ENCODE results near the gene TMEM25.
"Not testable (repeated sequence)": the region's sequence is repeated elsewhere in the genome, so short reads cannot be mapped to it uniquely, and the experiment has no call there.

The TMEM25 gene

GRCh38 chr11:118532852-118533768 is 2.1 kb downstream of the TMEM25 start:
- no peak for DNase-seq

GRCh38 chr11:118533769-118534729 is 3.1 kb downstream of the TMEM25 start:
- DNase-seq = no peak

GRCh38 chr11:118535261-118535660 is 4.3 kb downstream of the TMEM25 start:
- DNase-seq = no peak

GRCh38 chr11:118536726-118537125 is 5.7 kb downstream of the TMEM25 start:
- no peak for DNase-seq

GRCh38 chr11:118537409-118537980 is 6.5 kb downstream of the TMEM25 start:
- no peak for DNase-seq

- no peak for DNase-seq
These were observed 13.1 kb downstream of the TMEM25 start for GRCh38 chr11:118544010-118544646.

GRCh38 chr11:118544647-118545010 is 13.6 kb downstream of the TMEM25 start:
- DNase-seq = no peak

- no peak for DNase-seq
These were observed 14.5 kb downstream of the TMEM25 start for GRCh38 chr11:118545533-118545932.

GRCh38 chr11:118547132-118547531 is 16.1 kb downstream of the TMEM25 start:
- DNase-seq = no peak

GRCh38 chr11:118552341-118552740 is 21.3 kb downstream of the TMEM25 start:
- no peak for DNase-seq

- DNase-seq = no peak
These were observed 29.8 kb downstream of the TMEM25 start for GRCh38 chr11:118560806-118561205.

- DNase-seq = no peak
These were observed 34.1 kb downstream of the TMEM25 start for GRCh38 chr11:118565051-118565450.

- DNase-seq = no peak
These were observed 38.7 kb downstream of the TMEM25 start for GRCh38 chr11:118569670-118570069.

GRCh38 chr11:118570787-118571186 is 39.8 kb downstream of the TMEM25 start:
- no peak for DNase-seq

- peak in 1 of 2 experiments; percentile 16 for DNase-seq
These were observed 40.7 kb downstream of the TMEM25 start for GRCh38 chr11:118571701-118572060.

GRCh38 chr11:118572061-118572980 is 41.3 kb downstream of the TMEM25 start, which contains the start of gene ARCN1:
TSS of gene ARCN1 (plus strand) at chr11:118572409. CDS start at chr11:118572548, 139 bp downstream.
- peak; percentile 70 to 79 for DNase-seq

GRCh38 chr11:118572981-118573550 is 42.1 kb downstream of the TMEM25 start:
- DNase-seq = peak in 1 of 2 experiments; percentile 19

GRCh38 chr11:118574636-118575035 is 43.6 kb downstream of the TMEM25 start:
- no peak for DNase-seq

GRCh38 chr11:118577995-118578394 is 47.0 kb downstream of the TMEM25 start:
- DNase-seq = not testable (repeated sequence)

- no peak for DNase-seq
These were observed 50.1 kb downstream of the TMEM25 start for GRCh38 chr11:118581057-118581456.
